Smooth muscle cell of the brain vasculature (primary cell): ENCODE data around the gene ARF5.

Experiments used
- DNase-seq: peaks from one replicate; pipeline ENCODE4 v3.0.0-alpha.2; 2012; ENCODE audit warnings: low read depth, low spot score

ARF5 gene

DNA sequence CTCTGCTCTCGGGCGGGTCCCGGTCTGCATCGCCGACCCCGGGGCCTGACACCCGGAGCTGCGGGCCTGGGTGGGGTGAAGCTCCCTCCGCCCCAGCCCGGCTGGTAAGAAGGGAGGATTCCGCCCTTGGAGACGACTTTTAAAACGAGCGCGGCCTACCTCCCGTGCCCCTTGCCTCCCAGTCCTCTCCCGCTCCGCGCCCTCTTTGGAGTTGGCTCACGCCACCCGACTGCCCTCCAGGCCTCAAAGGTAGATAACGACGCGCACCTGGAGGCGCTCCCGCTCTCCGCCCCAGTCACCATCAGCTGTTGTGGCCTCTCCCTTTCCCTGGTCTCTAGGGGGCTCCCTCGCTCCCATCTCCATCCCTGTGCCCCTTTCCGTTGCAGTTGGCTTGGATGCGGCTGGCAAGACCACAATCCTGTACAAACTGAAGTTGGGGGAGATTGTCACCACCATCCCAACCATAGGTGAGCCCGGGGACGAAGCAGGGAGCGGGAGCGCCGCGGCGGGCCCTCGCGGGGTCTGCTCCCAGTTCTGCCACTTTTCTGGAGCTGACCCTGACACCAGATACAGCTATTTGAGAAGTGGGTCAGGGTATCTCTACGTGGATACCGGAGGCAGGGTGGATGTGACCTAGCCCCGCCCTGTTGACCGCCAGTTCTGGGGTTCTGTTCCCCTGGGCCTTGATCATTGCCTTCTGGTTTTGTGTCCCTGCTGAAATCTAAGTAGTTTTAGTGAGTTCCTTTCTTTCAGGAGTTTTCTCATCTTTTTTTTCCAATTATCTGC is 679 bp downstream of the ARF5 start:
- no peak for DNase-seq

DNA sequence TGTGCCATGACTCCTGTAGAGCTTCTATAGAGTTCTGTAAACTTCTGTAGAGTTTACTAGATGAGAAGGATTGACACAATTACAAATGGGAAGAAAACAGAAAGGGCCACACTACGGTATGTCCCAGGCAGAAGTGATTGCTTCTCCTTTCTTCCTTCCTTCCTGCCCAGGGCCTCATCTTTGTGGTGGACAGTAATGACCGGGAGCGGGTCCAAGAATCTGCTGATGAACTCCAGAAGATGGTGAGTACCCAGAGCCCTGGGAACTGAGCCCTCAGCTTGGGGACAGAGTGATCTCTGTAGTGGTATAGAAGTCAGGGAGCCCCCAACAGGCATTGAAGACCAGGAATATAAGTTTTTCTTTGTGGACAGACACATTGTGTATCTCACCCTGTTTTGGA is 1.7 kb downstream of the ARF5 start:
- no peak for DNase-seq

DNA sequence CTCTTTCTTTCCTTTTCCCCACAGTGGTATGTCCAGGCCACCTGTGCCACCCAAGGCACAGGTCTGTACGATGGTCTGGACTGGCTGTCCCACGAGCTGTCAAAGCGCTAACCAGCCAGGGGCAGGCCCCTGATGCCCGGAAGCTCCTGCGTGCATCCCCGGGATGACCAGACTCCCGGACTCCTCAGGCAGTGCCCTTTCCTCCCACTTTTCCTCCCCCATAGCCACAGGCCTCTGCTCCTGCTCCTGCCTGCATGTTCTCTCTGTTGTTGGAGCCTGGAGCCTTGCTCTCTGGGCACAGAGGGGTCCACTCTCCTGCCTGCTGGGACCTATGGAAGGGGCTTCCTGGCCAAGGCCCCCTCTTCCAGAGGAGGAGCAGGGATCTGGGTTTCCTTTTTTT is 3.0 kb downstream of the ARF5 start:
- DNase-seq = no peak

DNA sequence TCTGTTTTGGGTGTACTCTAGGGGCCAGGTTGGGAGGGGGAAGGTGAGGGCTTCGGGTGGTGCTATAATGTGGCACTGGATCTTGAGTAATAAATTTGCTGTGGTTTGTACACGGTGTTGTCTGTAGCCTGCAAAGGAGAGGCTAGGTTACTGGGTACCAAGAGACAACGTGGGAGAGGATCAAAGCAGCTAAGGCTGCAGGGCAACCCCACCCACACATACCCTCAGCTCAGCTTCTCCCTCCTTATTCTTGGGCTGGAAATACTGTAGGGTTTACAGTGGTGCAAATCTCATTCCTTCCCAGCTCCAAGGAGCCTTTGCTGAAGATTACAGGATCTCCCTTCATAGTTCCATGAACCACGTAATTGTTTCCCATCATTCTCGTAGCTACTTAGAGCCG is 3.4 kb downstream of the ARF5 start:
- no peak for DNase-seq

DNA sequence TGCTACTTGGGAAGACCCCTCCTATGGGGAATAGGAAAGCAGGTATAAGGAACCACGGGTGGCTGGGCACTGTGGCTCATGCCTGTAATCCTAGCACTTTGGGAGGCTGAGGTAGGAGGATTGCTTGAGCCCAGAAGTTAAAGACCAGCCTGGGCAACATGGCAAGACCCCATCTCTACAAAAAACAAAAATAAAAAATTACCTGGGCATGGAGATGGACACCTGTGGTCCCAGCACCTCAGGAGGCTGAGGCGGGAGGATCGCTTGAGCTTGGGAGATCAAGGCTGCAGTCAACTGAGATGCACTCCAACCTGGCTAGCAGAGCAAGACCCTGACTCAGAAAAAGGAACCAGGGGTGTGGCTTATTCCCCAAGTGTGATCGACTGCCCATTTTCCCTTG is 4.3 kb downstream of the ARF5 start:
- DNase-seq = no peak

DNA sequence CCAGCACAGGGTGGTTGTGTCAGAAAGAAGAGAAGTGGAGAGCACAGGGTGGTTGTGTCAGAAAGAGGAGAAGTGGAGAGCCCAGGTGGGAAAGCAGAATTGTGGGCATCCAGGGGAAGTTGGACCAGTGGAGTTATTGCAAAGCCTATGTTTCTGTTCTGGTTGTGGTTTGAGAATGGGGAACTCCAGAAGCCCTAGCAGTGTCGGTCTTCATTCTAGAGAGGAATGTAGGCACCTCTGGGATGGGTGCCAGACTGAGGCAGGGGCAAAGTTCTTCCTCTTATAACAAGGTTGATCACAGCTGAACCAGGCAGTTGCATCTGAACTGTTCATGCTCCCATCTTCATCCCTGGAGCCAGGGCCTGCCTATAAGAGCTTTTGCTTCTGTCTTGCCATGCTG is 6.3 kb downstream of the ARF5 start:
- DNase-seq = no peak

DNA sequence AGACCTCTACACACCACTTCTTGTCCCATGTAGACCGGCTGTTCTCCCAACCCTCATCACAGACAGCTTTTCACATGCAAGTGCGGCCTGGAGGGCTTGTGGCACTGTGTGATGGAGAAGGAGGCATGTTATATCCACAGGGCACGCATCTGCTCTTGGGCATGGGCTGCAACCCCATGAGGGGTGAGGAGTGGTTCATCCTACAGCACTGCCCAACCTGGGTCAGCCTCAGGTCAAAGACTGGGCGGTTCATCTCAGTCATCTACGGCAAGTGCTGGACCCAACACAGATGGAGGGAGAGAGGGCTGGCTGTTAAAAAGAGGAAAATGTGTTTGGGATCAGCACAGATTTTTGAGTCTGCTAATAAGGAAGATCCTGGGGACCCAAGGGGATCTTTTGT is 7.5 kb downstream of the ARF5 start:
- no peak for DNase-seq

DNA sequence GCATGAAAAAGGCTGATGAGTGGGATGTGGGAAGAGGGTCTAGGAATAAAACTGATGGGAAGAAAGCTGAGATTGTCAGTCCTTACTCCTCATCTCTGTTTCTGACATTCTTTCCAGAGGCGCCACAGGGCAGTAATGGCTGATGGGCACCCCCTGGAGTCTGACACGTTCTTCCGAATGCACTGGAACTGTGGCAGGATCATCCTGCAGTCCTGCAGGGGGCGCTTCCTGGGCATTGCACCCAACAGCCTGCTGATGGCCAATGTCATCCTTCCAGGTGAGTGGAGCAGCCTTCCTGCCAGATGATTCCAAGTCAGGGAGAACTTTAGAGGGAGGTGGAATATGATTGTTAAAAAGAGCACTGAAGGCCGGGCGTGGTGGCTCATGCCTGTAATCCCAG is 10.1 kb downstream of the ARF5 start:
- no peak for DNase-seq

DNA sequence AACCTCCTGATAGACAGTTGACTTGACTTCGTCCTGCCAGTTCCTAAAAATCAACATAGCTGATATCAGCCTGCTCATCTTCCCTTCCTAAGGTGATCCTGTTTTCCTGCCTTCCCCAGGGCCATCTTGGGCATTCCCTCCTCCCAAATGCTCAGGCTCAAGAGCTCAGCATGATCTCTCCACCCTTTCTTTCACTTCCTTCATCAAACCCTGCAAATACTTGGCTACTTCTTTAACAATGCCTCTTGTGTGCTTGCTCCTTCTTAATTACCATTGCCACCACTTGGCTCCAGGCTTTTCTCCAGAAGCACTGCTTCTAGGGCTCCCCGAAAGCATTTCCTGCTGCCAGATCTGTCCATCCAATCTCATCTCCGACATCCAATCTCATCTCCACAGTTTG is 12.7 kb downstream of the ARF5 start:
- no peak for DNase-seq

DNA sequence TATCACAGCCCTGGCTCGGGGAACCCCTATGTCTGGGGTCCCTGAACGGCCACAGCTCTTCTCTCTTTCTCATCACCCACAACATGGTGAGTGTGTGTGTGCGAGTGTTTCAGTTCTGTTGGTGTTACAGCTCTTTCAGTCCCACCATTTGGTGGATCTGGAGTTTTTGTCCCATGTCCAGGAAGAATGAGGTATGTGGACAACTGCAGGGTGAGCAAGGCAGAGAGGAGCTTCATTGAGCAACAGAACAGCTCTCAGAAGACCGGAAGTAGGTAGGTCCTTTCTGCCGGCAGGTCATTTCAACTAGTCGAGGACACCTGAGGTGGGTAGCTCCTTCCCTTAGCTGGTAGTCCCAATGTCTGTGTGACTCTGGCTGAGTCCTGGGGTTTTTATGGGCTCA is 20.2 kb downstream of the ARF5 start:
- DNase-seq = no peak

DNA sequence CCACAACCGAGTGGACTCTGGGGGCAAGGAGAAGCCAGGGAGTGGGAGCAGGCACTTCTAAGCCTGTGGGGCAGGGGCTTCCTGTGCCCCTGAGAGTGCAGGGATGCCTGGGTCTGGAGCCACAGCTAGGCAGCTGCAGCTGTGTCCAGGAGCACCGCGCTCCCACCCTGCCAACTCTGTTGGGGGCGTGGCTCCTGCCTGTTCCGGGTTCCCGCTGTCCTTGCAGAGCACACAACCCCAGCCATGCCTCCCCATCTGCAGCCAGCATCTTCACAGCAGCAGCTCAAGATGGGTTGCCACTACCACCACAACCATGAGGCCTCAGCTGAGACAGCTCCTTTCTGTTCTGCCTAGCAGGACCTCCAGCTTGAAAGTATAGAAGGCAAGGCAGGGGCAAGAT is 21.1 kb downstream of the ARF5 start:
- DNase-seq = no peak

DNA sequence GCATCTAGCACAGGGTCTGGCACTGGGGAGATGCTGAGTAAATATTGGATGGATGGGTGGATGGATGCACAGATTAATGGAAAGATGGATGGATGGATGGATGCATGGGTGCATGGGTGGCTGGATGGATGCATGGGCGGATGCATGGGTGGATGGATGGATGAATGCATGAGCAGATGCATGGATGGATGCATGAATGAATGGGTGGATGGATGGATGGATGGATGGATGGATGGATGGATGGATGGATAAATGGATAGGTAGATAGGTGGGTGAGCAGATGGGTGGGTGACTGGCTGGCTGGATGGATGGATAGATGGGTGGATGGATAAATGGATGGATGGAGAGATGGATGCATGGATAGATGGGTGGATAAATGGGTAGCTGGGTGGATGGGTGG is 24.1 kb downstream of the ARF5 start:
- DNase-seq = no peak

DNA sequence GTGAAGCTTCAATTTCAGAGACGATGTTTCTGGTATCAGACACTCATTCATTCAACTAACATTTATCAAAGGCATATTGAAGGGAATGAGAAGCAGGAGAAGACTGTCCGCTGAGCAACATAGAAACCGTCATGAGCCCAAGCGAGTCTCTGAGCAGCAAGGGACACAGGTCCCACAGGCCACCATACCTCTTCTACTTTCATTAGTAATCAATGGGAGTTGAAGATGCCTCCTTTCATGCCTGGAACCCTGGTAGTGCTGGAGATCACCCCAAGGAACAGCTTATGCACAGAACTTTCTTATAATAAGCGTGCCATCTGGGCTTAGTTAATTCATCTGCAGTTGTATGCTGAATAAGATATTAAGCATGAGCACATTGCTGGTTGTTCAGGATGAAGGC is 28.5 kb downstream of the ARF5 start:
- no peak for DNase-seq

DNA sequence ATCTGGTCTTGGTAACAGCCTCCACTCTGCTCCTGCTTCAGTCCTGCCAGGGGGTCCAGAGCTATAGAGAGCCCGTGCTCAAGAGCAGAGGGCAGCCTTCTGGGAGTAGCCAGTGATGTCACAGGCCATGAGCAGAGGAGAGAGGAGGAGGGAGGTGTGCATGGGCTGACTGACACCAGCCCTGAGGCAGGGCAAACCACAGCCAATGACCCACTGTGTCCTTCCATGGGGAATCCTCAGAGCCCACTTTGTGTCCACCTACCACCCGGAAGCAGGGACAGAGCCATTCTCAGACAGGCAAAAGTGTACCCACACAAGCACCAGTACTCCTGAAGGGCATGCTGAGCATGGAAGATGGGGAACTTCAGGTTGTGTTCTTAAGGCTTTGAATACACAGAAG is 29.8 kb downstream of the ARF5 start, which contains the start of gene PAX4:
Gene PAX4 (minus strand): TSS at position 101 of the 400 bp plus-strand sequence. CDS start 2,214 bp downstream, outside the sequence.
- DNase-seq = no peak

DNA sequence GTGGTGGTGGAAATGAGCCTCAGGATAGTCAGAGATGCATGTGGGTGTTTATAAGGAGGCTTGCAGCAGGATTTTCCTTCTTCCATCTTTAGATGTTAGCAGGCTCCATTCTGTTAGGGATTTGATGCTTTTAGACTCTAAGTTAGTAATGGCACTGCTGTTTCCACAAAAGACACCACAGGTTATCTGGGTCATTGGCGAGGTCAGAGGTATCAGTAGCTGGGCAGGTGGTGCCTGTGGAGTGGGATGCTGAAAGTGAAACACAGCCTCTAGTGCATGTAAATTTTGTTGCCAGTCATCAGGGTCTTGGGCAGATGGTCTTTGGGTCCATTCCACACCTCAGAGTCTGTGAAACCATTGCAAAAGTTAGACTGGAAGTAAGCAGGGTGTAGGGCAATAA is 30.6 kb downstream of the ARF5 start:
- no peak for DNase-seq

DNA sequence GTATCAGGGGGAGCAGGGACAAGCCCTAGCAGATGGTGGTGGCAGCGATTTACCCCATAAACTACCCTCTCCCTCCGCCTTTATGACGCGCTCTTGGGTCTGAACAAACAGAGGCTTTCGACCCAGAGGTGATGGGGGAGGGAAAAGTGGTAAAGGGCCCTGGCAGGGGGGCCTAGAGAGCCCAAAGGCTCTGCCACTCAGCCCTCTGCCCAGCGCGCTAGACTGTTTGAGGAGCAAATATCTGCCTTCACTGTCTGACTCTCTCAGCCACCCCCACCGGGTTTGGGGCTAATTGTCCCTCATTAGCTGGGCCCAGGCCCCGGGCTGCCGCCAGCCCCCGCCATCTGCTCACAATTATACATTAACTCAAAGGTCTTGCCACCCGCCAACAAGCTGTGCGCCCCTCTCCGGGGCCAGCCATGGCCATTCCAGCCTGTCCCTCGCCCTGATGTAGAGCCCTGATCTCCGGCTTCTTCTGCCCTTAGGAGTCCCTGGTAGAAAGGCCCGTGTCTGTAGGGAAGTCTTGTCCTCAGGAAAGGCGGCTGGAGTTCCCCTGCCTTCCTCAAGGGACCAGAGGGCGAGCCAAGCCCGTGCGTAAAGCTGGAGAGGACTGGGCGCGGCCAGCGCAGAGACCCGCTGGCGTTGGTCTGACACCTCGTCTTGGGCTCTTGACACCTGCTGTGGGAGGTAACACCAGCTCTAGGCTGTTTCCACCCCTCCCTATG is 31.6 kb downstream of the ARF5 start:
- no peak for DNase-seq

DNA sequence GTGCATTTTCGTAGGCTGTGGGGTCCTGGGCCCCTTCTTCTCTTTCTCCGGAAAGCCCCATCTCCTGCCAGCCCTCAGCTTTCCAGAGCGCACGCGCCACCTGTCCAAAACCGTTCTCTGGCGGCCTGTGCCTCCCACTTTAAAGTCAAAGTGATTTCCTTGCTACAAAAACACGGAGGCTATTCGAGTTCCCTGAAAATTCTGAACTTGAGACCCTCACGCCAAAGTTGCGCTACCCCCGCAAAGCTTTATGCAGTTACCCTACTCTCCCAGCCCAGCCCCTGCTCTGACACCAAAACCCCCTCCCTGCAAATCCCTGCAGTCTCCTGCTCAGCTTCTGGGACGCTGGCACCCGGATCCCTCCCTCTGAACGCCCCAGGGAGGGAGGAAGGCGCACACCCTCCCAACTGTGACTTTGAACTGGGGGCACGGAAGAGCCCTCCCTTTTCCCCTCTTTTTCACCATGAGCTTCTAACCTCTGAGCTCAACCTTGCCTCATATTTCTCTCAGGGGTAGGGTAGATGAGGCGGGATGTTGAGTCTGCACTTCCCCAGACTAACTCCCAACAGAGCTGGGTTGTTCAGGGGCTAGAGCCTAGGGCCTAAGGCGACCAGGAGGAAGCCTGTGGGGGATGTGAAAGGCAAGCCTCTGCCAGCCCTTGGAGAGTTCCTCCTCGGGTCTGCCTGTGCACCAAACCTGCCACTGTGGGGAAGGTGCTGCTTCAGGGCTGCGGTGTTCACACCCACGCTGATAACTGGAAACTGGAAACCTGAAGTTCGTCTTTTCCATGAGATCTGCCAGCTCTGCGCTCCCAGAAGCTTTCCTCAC is 32.4 kb downstream of the ARF5 start:
- no peak for DNase-seq

DNA sequence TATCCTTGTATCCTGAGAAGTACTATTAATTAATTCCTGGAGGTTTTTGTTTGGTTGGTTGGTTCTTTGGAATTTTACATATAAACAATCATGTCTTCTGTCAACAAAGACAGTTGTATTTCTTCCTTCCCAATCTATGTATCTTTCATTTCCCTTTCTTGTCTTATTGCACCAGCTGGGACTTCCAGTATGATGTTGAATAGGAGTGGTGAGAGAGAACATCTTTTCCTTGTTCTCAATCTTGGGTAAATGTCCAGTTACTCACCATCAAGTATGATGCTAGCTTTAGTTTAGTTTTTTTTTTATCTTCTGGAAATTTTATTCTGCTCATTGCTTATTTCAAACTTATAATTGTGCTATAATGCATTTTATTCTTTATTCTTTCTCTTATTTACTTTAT is 37.1 kb downstream of the ARF5 start:
- DNase-seq = no peak

DNA sequence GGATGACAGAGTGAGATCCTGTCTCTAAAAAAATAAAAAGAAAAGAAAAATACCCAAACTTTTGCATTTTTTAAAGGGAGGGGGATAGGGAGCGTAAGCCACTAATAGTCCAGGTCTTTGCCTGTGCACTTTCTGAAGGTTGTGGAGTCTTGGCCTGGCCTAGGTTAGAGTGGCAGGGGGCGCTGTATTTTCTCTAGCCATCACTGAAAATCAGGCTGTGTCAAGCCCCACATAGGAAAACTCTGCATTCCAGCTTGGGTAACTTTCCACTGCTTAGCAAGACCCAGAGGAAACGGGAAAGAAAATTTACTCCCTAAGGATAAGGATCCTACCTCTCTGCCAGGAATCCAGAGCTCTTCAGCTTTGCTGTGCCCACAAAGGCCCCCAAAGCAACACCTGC is 40.2 kb downstream of the ARF5 start:
- no peak for DNase-seq

DNA sequence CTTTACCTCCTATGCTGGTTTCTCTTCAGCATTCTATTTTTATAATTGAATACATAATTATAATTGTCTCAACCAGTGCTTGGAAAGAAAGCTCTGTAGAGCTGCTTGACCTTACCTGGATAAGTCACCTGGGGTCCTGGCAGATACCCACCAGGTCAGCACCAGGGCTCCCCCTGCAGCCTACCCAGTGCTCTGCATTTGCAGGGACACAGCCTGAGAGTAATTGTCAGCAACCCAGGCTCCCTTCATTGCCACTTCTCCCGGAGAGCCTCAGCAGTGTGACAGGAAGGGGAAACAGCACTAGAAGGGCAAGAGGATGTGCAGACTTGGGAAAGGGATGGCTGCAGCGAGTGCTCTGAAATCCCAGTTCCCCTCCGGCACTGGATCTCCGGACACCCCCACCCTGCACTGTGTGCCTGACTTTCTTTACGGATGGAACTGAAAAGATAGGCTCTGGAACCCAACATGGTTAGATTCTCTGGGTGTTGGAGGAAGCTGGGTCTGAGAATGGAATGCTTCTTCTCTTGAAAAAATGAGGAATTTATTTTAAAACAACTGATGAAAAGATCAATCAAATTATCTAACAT is 41.1 kb downstream of the ARF5 start:
- no peak for DNase-seq

DNA sequence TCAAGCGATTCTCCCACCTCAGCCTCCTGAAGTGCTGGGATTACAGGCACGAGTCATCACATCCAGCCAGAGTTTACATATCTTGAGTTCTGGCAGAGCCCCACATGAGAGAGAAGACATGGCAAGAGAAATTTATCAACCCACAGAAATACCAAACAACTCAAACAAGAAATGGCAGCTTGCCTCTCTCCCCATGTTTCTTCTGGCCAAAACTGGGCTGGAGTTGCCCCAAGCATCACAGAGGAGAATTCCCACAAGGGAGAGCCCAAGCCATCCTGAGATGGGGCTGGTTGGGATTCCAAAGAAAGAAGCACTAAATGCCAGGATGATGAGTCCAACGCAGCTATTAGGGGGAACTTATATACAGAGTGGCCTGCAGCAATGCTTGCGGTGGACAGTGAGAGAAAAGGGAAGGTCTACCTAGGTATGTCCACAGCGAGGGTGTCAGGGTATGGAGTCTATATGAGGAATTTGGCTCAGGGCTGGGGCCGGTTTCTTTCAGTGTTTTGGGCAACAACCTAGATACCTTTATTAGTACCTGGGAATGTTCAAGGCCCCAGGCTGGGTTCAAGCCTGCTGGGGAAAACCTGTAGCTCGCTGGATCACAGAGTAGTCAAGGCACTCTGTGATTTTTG is 44.2 kb downstream of the ARF5 start:
- no peak for DNase-seq
